Measurements from ENCODE around the gene PRDX6. TPM values are rescaled to one million over a fixed set of nuclear protein-coding genes. Genes with fewer than 3 reads are reported as not detected.
"Not testable (repeated sequence)": the region's sequence is repeated elsewhere in the genome, so short reads cannot be mapped to it uniquely, and the experiment has no call there.

PRDX6 gene
- total and polyA plus RNA-seq, 12 donors, result 215 to 698 (median 360) TPM

GRCh38 chr1:173453982-173454381, 23.2 kb upstream of the PRDX6 start:
- Histone ChIP-seq H3K9me3 (peaks cover 0 to 4% (median 0%) of the 10 kb centered on the region in 11 donors), H3K27ac (no peak overlapping the region), H3K27me3 (no peaks in the 10 kb centered on the region), H3K4me1 (peaks cover 0 to 7% (median 0%) of the 10 kb centered on the region in 9 donors), H3K36me3 (peaks cover 0 to 8% (median 0%) of the 10 kb centered on the region in 9 donors), H3K4me3 (no peak overlapping the region)
- ATAC-seq (no peak), DNase-seq (no peak)
- intact Hi-C loops (cut with DNase I), result no loop called here
- TF ChIP-seq CTCF (IDR thresholded peaks at IDR 0.05), result no peak

GRCh38 chr1:173454966-173455524, 22.1 kb upstream of the PRDX6 start:
- Histone ChIP-seq H3K4me1 (peaks cover 0 to 7% (median 0%) of the 10 kb centered on the region in 9 donors), H3K36me3 (peaks cover 0 to 18% (median 0%) of the 10 kb centered on the region in 9 donors), H3K9me3 (peaks cover 0 to 4% (median 0%) of the 10 kb centered on the region in 11 donors), H3K27me3 (no peaks in the 10 kb centered on the region), H3K27ac (no peak overlapping the region), H3K4me3 (no peak overlapping the region)
- WGBS, 2 donors, result 80 to 97% methylated on average over 4 of the region's 4 CpGs
- DNase-seq (no peak), ATAC-seq (no peak)
- intact Hi-C loops (cut with DNase I), result no loop called here
- TF ChIP-seq CTCF (IDR thresholded peaks at IDR 0.05), result no peak

GRCh38 chr1:173459885-173460284, 17.2 kb upstream of the PRDX6 start:
- WGBS, 2 donors, result 89 to 92% methylated on average over 4 of the region's 4 CpGs
- no peak overlapping the region for H3K4me3 ChIP-seq
- no peak overlapping the region for H3K27ac ChIP-seq
- DNase-seq (no peak), ATAC-seq (no peak)
- peaks cover 0 to 20% (median 5%) of the 10 kb centered on the region in 11 donors for H3K9me3 ChIP-seq
- no peaks in the 10 kb centered on the region for H3K27me3 ChIP-seq
- intact Hi-C loops (cut with DNase I), result no loop called here
- no peaks in the 10 kb centered on the region for H3K4me1 ChIP-seq
- no peak for TF ChIP-seq CTCF (IDR thresholded peaks at IDR 0.05)
- peaks cover 0 to 37% (median 16%) of the 10 kb centered on the region in 9 donors for H3K36me3 ChIP-seq

- H3K27ac ChIP-seq; H3K4me3 ChIP-seq; ATAC-seq; H3K27me3 ChIP-seq; intact Hi-C loops (cut with DNase I); DNase-seq; H3K4me1 ChIP-seq: not testable (repeated sequence)
- Histone ChIP-seq H3K36me3 (peaks cover 0 to 33% (median 16%) of the 10 kb centered on the region in 9 donors), H3K9me3 (peaks cover 0 to 34% (median 5%) of the 10 kb centered on the region in 11 donors)
- WGBS, 2 donors, result 91 to 94% methylated on average over 2 of the region's 2 CpGs
These were observed 14.5 kb upstream of the PRDX6 start for GRCh38 chr1:173462666-173463065.

- H3K4me3 ChIP-seq; H3K27ac ChIP-seq; intact Hi-C loops (cut with DNase I); H3K4me1 ChIP-seq; ATAC-seq; DNase-seq; H3K27me3 ChIP-seq: not testable (repeated sequence)
- Histone ChIP-seq H3K36me3 (peaks cover 0 to 31% (median 16%) of the 10 kb centered on the region in 9 donors), H3K9me3 (peaks cover 0 to 34% (median 5%) of the 10 kb centered on the region in 11 donors)
- 72% methylated on average over 2 of the region's 2 CpGs for WGBS, 2 donors
These were observed 12.9 kb upstream of the PRDX6 start for GRCh38 chr1:173464185-173464584.
